ENCODE results near the gene PRKCA. TPM values are rescaled to one million over a fixed set of nuclear protein-coding genes. Genes with fewer than 3 reads are reported as not detected.
A peak's percentile ranks its signal among the peaks of the same experiment; 100 is the strongest.

PRKCA gene
- total and polyA plus RNA-seq, 2 of the 13 experiments (the other 11 are each of a cell fraction or from before 2014, with no cell fraction given) = 18.5 to 21.5 TPM

DNA sequence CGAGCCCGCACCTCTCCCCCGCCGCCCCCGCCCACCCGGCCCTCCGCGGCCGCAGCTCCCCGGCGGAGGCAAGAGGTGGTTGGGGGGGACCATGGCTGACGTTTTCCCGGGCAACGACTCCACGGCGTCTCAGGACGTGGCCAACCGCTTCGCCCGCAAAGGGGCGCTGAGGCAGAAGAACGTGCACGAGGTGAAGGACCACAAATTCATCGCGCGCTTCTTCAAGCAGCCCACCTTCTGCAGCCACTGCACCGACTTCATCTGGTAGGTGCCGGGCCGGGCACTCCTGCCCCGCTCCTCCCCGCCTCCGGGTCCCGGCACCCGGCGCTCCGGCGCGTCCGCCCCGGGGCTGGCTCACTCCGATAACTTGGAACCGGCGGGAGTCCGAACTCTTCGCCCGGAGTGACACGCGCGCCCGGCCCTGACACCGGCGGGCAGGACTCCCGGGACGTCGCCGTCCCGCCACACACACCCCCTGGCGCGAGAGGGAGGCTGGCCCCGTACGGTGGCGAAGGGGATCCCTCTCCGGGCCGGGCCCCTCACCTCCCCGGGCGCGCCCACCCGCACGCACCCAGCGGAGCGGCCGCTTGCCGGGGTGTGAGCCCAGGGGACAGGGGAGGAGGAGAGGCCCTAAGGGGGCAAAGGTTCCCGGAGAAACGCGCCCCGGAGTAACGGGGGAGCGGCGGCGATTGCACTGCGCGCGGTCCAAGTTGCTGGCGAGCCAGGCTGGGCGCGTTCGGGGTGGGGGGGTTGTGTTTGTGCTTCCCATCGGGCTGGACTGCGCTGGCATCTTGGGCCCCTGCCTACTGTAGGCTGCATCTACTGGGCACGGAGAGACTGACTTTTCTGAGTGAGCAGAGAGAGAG is 581 bp downstream of the PRKCA start (continued):
- TF ChIP-seq, protein P1, sequence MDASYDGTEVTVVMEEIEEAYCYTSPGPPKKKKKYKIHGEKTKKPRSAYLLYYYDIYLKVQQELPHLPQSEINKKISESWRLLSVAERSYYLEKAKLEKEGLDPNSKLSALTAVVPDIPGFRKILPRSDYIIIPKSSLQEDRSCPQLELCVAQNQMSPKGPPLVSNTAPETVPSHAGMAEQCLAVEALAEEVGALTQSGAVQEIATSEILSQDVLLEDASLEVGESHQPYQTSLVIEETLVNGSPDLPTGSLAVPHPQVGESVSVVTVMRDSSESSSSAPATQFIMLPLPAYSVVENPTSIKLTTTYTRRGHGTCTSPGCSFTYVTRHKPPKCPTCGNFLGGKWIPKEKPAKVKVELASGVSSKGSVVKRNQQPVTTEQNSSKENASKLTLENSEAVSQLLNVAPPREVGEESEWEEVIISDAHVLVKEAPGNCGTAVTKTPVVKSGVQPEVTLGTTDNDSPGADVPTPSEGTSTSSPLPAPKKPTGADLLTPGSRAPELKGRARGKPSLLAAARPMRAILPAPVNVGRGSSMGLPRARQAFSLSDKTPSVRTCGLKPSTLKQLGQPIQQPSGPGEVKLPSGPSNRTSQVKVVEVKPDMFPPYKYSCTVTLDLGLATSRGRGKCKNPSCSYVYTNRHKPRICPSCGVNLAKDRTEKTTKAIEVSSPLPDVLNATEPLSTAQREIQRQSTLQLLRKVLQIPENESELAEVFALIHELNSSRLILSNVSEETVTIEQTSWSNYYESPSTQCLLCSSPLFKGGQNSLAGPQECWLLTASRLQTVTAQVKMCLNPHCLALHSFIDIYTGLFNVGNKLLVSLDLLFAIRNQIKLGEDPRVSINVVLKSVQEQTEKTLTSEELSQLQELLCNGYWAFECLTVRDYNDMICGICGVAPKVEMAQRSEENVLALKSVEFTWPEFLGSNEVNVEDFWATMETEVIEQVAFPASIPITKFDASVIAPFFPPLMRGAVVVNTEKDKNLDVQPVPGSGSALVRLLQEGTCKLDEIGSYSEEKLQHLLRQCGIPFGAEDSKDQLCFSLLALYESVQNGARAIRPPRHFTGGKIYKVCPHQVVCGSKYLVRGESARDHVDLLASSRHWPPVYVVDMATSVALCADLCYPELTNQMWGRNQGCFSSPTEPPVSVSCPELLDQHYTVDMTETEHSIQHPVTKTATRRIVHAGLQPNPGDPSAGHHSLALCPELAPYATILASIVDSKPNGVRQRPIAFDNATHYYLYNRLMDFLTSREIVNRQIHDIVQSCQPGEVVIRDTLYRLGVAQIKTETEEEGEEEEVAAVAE (CRISPR knock-in tag; IDR thresholded peaks at IDR 0.05; ENCODE audit: borderline replicate concordance) = no peak
- TF ChIP-seq, protein P2, sequence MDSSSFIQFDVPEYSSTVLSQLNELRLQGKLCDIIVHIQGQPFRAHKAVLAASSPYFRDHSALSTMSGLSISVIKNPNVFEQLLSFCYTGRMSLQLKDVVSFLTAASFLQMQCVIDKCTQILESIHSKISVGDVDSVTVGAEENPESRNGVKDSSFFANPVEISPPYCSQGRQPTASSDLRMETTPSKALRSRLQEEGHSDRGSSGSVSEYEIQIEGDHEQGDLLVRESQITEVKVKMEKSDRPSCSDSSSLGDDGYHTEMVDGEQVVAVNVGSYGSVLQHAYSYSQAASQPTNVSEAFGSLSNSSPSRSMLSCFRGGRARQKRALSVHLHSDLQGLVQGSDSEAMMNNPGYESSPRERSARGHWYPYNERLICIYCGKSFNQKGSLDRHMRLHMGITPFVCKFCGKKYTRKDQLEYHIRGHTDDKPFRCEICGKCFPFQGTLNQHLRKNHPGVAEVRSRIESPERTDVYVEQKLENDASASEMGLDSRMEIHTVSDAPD (CRISPR knock-in tag; IDR thresholded peaks at IDR 0.05) = no peak
- TF ChIP-seq FOXC1 (CRISPR knock-in tag; IDR thresholded peaks at IDR 0.05; ENCODE audit: borderline replicate concordance) = 0 out of 2 replicates have a peak, but pooled peaks have one; percentile 33
- no peak for TF ChIP-seq ZNF10 (CRISPR knock-in tag; IDR thresholded peaks at IDR 0.05; ENCODE audit: borderline replicate concordance, low read depth)
- TF ChIP-seq, protein P3, sequence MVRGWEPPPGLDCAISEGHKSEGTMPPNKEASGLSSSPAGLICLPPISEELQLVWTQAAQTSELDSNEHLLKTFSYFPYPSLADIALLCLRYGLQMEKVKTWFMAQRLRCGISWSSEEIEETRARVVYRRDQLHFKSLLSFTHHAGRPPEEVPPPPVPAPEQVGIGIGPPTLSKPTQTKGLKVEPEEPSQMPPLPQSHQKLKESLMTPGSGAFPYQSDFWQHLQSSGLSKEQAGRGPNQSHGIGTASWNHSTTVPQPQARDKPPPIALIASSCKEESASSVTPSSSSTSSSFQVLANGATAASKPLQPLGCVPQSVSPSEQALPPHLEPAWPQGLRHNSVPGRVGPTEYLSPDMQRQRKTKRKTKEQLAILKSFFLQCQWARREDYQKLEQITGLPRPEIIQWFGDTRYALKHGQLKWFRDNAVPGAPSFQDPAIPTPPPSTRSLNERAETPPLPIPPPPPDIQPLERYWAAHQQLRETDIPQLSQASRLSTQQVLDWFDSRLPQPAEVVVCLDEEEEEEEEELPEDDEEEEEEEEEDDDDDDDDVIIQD (CRISPR knock-in tag; IDR thresholded peaks at IDR 0.05; ENCODE audit: low read depth) = peak; percentile 9; the same call in 1 of the 2 replicates
- TF ChIP-seq ZC3H4 (CRISPR knock-in tag; IDR thresholded peaks at IDR 0.05; ENCODE audit: borderline replicate concordance) = no peak
- no peak for TF ChIP-seq MAFK (conservative IDR thresholded peaks at IDR 0.05 in 1 of 2, IDR thresholded peaks at IDR 0.05 in 1 of 2; ENCODE audit: low read length in 2 of 2)
- TF ChIP-seq NR2F6 (IDR thresholded peaks at IDR 0.05) = no peak
- TF ChIP-seq NR2F6 (CRISPR knock-in tag; IDR thresholded peaks at IDR 0.05) = no peak
- TF ChIP-seq ZNF180 (CRISPR knock-in tag; IDR thresholded peaks at IDR 0.05; ENCODE audit: borderline replicate concordance, low read depth) = no peak
- no peak for TF ChIP-seq ZNF138 (CRISPR knock-in tag; IDR thresholded peaks at IDR 0.05; ENCODE audit: low read depth)
- TF ChIP-seq ZFAT (CRISPR knock-in tag; conservative IDR thresholded peaks at IDR 0.05) = no peak
- TF ChIP-seq, protein P4, sequence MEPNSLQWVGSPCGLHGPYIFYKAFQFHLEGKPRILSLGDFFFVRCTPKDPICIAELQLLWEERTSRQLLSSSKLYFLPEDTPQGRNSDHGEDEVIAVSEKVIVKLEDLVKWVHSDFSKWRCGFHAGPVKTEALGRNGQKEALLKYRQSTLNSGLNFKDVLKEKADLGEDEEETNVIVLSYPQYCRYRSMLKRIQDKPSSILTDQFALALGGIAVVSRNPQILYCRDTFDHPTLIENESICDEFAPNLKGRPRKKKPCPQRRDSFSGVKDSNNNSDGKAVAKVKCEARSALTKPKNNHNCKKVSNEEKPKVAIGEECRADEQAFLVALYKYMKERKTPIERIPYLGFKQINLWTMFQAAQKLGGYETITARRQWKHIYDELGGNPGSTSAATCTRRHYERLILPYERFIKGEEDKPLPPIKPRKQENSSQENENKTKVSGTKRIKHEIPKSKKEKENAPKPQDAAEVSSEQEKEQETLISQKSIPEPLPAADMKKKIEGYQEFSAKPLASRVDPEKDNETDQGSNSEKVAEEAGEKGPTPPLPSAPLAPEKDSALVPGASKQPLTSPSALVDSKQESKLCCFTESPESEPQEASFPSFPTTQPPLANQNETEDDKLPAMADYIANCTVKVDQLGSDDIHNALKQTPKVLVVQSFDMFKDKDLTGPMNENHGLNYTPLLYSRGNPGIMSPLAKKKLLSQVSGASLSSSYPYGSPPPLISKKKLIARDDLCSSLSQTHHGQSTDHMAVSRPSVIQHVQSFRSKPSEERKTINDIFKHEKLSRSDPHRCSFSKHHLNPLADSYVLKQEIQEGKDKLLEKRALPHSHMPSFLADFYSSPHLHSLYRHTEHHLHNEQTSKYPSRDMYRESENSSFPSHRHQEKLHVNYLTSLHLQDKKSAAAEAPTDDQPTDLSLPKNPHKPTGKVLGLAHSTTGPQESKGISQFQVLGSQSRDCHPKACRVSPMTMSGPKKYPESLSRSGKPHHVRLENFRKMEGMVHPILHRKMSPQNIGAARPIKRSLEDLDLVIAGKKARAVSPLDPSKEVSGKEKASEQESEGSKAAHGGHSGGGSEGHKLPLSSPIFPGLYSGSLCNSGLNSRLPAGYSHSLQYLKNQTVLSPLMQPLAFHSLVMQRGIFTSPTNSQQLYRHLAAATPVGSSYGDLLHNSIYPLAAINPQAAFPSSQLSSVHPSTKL (CRISPR knock-in tag; IDR thresholded peaks at IDR 0.05) = 0 out of 2 replicates have a peak, but pooled peaks have one; percentile 22
- no peak; the same call in 1 of the 2 replicates for TF ChIP-seq ZNF331 (CRISPR knock-in tag; IDR thresholded peaks at IDR 0.05)
- TF ChIP-seq, protein P5, sequence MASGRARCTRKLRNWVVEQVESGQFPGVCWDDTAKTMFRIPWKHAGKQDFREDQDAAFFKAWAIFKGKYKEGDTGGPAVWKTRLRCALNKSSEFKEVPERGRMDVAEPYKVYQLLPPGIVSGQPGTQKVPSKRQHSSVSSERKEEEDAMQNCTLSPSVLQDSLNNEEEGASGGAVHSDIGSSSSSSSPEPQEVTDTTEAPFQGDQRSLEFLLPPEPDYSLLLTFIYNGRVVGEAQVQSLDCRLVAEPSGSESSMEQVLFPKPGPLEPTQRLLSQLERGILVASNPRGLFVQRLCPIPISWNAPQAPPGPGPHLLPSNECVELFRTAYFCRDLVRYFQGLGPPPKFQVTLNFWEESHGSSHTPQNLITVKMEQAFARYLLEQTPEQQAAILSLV (CRISPR knock-in tag; IDR thresholded peaks at IDR 0.05; ENCODE audit: borderline replicate concordance) = peak; percentile 36; the same call in 1 of the 2 replicates

Measured in HepG2 (cell line).